ENCODE measurements around the gene APCDD1L. TPM values are rescaled to one million over a fixed set of nuclear protein-coding genes. Genes with fewer than 3 reads are reported as not detected.

APCDD1L gene
- total RNA-seq, 1 donor from 2014 or later, result not detected

- no peak overlapping the region for H3K4me3 Mint-ChIP-seq (ENCODE audit: unreplicated experiment)
- DNase-seq, result no peak
- no peaks in the 10 kb centered on the region for H3K36me3 Mint-ChIP-seq (ENCODE audit: unreplicated experiment)
- no peak for TF ChIP-seq CTCF (IDR thresholded peaks at IDR 0.05; ENCODE audit: partially characterized antibody, unreplicated experiment)
- H3K9me3 Mint-ChIP-seq (ENCODE audit: unreplicated experiment), result peaks cover 4% of the 10 kb centered on the region
- H3K27me3 Mint-ChIP-seq (ENCODE audit: unreplicated experiment), result peaks cover 2% of the 10 kb centered on the region
- H3K27ac Mint-ChIP-seq (ENCODE audit: unreplicated experiment), result no peak overlapping the region
- no peaks in the 10 kb centered on the region for H3K4me1 Mint-ChIP-seq (ENCODE audit: low read depth, unreplicated experiment)
Observed at GRCh38 chr20:58496429-58496769, 18.8 kb downstream of the APCDD1L start.

- Mint-ChIP-seq H3K36me3 (ENCODE audit: unreplicated experiment) (no peaks in the 10 kb centered on the region), H3K4me3 (ENCODE audit: unreplicated experiment) (no peak overlapping the region), H3K9me3 (ENCODE audit: unreplicated experiment) (peaks cover 3% of the 10 kb centered on the region), H3K4me1 (ENCODE audit: low read depth, unreplicated experiment) (no peaks in the 10 kb centered on the region), H3K27ac (ENCODE audit: unreplicated experiment) (no peak overlapping the region), H3K27me3 (ENCODE audit: unreplicated experiment) (peaks cover 2% of the 10 kb centered on the region)
- no peak for TF ChIP-seq CTCF (IDR thresholded peaks at IDR 0.05; ENCODE audit: partially characterized antibody, unreplicated experiment)
- DNase-seq, result no peak
Observed at GRCh38 chr20:58495623-58496428, 19.4 kb downstream of the APCDD1L start.

- H3K4me3 Mint-ChIP-seq (ENCODE audit: unreplicated experiment), result no peak overlapping the region
- H3K27ac Mint-ChIP-seq (ENCODE audit: unreplicated experiment), result no peak overlapping the region
- peaks cover 2% of the 10 kb centered on the region for H3K27me3 Mint-ChIP-seq (ENCODE audit: unreplicated experiment)
- H3K36me3 Mint-ChIP-seq (ENCODE audit: unreplicated experiment), result no peaks in the 10 kb centered on the region
- H3K9me3 Mint-ChIP-seq (ENCODE audit: unreplicated experiment), result no peaks in the 10 kb centered on the region
- no peaks in the 10 kb centered on the region for H3K4me1 Mint-ChIP-seq (ENCODE audit: low read depth, unreplicated experiment)
- TF ChIP-seq CTCF (IDR thresholded peaks at IDR 0.05; ENCODE audit: partially characterized antibody, unreplicated experiment), result no peak
- no peak for DNase-seq
Observed at GRCh38 chr20:58494923-58495622, 20.1 kb downstream of the APCDD1L start.

- H3K4me1 Mint-ChIP-seq (ENCODE audit: low read depth, unreplicated experiment), result no peaks in the 10 kb centered on the region
- TF ChIP-seq CTCF (IDR thresholded peaks at IDR 0.05; ENCODE audit: partially characterized antibody, unreplicated experiment), result no peak
- DNase-seq, result no peak
- H3K36me3 Mint-ChIP-seq (ENCODE audit: unreplicated experiment), result peaks cover 5% of the 10 kb centered on the region
- H3K27me3 Mint-ChIP-seq (ENCODE audit: unreplicated experiment), result peaks cover 2% of the 10 kb centered on the region
- H3K4me3 Mint-ChIP-seq (ENCODE audit: unreplicated experiment), result no peak overlapping the region
- H3K9me3 Mint-ChIP-seq (ENCODE audit: unreplicated experiment), result no peaks in the 10 kb centered on the region
- no peak overlapping the region for H3K27ac Mint-ChIP-seq (ENCODE audit: unreplicated experiment)
Observed at GRCh38 chr20:58492795-58493524, 22.2 kb downstream of the APCDD1L start.
